CD4-positive, alpha-beta T cell treated with Interleukin-15 for 4 hours (primary cell): ENCODE results near the gene ABRAXAS1.

Experiments used
- DNase-seq: peaks from one replicate; pipeline ENCODE4 v3.0.0-alpha.2; 2020; ENCODE audit warnings: low spot score

Gene ABRAXAS1

DNA sequence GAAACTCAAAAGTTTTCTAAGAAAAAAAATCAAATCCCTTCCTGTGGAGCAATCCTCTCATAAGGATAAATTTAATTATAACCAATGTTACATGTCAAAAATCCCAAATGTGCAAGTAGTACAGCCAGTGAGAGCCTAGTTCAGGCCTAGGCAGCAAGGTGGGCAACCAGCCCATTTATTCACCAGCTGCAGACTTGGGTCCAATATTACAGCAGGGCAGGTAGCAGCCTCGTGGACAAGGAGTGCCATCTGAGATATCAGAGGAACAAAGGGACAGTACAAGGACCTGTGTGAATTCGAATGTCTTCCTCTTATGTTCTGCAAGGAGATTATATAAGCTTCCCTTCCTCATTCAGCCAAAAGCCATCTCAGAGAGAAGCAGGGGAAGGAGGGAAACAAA is 35.9 kb downstream of the ABRAXAS1 start:
- DNase-seq = no peak

DNA sequence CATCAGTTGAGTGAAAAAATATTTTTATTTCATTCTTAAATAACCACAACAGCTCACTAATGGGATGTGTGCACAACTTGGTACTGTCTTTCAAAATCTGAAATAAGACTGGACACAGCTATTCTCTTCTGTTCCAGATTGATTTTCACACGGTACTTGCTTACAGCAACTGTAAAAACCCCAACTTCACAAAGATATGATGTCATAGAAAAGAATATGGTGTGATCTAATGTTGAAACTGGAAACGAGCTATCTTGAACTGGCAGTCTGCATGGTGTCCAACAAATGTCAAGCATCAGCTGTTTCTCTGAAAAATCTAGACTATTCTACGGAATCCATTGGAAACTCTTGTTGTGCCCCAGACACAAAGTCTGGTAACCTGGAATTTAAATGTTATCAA is 44.0 kb downstream of the ABRAXAS1 start:
- no peak for DNase-seq

DNA sequence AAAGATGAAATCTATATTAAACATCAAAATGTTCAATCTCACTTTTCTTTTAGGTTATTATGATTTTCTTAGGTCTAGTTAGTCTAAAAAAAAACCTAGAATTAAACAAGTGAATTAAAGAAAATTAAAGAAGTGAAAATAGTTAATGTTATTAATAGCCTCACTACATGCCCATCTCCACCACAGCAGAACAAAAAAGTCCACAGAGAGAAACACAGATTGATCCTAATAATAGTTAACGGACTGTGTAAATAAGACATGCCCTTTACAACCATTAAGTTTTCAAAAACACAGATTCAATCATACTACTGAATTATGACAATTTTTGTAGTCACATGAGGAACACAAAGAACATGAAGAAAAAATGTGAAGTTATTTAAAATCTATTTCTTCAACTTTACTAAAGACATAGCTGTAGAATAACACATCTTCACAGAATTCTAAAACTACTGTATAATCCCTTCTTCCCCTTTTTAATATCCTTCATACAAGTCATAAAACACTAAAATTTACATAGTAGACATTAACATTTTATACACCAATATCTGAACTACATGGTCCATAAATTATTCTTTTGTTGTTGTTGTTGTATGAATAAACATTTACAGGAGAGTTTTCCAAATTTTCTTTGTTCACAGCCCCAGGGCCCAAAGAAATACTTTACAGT is 44.6 kb downstream of the ABRAXAS1 start:
- DNase-seq = no peak

DNA sequence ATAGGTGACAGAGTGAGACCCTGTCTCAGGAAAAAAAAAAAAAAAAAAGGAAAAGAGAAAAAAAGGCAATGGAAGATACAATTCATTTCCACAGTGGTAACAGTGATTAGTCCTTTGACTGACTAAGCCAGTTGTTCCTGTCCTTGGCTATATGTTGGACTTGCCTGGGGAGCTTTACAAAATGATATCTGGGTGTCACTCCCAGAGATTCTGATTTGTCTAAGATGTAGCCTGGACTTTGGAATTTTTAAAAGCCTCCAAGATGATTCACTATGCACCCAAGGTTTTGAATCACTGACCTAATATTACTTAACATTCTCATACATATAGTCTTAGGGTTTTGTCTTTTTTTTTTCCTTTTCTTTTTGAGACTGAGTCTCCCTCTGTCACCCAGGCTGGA is 46.2 kb downstream of the ABRAXAS1 start:
- DNase-seq = no peak

DNA sequence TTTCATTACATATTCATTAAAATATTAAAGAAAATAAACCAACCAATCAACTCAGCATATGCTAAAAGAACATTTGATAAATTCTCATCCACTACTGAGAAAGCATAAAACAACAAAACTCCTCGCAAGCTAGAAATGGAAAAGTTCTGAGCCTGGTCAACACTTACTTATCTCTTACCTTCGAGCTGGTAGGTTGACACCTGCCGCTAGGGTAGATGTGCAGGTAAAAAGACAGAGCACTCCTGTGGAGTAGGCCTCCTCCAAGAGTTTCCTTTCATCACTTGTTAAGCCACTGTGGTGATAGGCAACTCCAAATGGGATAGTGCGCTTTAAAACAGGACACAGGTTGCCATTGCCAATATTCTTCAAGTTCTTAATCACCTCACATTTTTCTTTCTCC is 48.2 kb downstream of the ABRAXAS1 start:
- DNase-seq = no peak

DNA sequence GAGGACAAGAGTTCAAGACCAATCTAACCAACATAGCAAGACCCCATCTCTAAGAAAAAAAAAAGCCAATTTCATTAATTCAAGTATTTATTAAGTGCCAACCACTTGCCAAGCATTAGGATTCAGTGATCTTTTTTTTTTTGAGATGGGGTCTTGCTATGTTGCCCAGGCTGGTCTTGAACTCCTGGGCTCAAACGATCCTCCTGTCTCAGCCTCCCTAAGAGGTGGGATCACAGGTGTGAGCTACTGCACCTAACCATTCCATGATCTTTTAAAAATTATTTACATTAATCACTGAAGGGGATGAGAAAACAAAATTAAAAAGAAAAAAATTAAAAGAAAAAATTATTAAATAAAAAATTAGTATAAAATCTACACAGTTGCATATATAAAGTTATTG is 53.7 kb downstream of the ABRAXAS1 start:
- DNase-seq = no peak

DNA sequence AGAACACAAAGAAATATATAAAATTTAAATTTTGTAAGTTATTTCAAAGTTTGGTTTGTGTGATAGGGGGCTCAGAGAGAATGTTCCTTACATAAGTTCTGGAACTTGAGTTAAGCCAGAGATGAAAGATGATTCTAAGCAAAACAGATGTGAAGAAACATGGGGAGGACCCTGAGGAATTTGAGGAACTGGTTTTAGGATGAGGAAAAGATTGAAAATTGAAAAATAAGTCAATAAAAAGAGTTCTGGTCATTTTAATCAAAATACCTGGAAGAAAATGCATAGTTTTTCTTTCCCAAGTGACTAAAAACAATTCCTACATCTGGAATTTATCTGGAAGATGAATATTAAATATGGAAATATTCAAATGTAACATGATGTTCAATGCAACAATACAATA is 66.7 kb downstream of the ABRAXAS1 start:
- no peak for DNase-seq

DNA sequence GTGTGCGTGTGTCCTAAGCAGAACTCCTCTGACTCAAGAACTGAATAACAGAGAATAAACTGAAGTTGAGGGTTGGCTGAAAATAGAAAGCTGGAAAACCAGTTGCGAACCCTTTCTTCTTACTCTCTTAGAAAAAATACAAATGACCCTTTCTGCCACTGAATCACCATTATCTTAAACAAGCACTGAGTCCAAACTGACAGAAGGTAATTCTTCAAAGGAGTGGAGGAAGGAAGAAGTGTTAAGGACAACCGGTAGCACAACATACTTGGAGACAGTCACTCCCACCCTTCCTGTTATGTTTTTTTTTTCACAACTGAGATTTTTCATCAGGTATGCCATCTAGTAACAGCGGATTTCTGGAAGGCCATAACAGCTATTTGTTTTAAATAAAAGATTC is 67.3 kb downstream of the ABRAXAS1 start:
- no peak for DNase-seq

DNA sequence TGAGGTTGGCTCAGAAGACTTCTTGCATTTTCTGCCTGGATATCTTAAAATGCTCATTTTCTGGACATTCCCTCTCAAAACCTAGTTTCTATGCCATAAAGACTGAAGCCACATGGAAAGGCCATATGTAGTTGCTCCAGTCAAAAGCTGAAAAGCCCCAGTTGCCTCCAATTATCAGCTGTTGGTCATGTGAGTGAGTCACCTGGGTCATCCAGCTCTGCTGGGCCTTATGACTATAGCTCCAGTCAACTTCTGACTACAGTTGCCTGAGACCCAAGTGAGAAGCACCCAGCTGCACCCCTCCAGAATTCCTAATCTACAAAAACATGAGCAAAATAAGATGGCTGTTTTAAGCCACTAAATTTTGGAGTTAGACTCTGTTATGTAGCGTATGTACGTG is 71.2 kb downstream of the ABRAXAS1 start:
- no peak for DNase-seq
